Measurements from ENCODE around the gene MYO10. TPM values are rescaled to one million over a fixed set of nuclear protein-coding genes. Genes with fewer than 3 reads are reported as not detected.

The MYO10 gene
- total and polyA plus RNA-seq, 2 donors (not counting 3 experiments of a cell fraction or from before 2014, with no cell fraction given): 36.0 to 148 TPM

GRCh38 chr5:16806711-16807546 lies 129.2 kb downstream of the MYO10 start:
- CTCF ChIA-PET: interaction anchor here (0.7 to 1.2 kb wide), 4 partner anchors 16 to 383 kb away, joined by 3 to 4 read pairs (median 3); no protein-coding TSS in a partner anchor
- BruUV-seq (replicated peaks): no TSS peak
- H3K4me2 ChIP-seq (ENCODE audit: insufficient read depth, low read length): no peak overlapping the region

More at GRCh38 chr5:16806711-16807546, 129.2 kb downstream of the MYO10 start:
- intact Hi-C loops (cut with micrococcal nuclease) (no loop called here), dilution Hi-C loops (cut with MboI; ENCODE audit: extremely low pct_ligation_motif_present, low sequenced_read_pairs) (no loop called here)
- peaks cover 7% of the 10 kb centered on the region for H3K4me1 ChIP-seq (ENCODE audit: control insufficient read depth, extremely low read depth, insufficient read depth, low read length)
- no peak for TF ChIP-seq MYC (IDR thresholded peaks at IDR 0.05; ENCODE audit: low read depth, low read length)
- no peak for TF ChIP-seq GATA2 (IDR thresholded peaks at IDR 0.05; ENCODE audit: insufficient read depth, insufficient read length, low read depth, low read length)
- TF ChIP-seq EZH2 (IDR thresholded peaks at IDR 0.05; ENCODE audit: borderline replicate concordance, low read depth, low read length, severe bottlenecking): no peak
- no peak for TF ChIP-seq CTCF (IDR thresholded peaks at IDR 0.05; ENCODE audit: extremely low read depth in 1 of 2, insufficient read depth in 1 of 2, low read depth in 1 of 2, low read length in 2 of 2)
- TF ChIP-seq MAX (IDR thresholded peaks at IDR 0.05; ENCODE audit: insufficient read depth, insufficient read length): no peak
- TF ChIP-seq FOS (IDR thresholded peaks at IDR 0.05; ENCODE audit: borderline replicate concordance, insufficient read depth, low read length): no peak
- no peak overlapping the region for H3K9ac ChIP-seq (replicated peaks; ENCODE audit: extremely low read depth, insufficient read depth, low read length)
- H3K27me3 ChIP-seq (ENCODE audit: control insufficient read depth in 2 of 2, insufficient read depth in 2 of 2, low read length in 2 of 2): no peaks in the 10 kb centered on the region
- H3K9me1 ChIP-seq (replicated peaks; ENCODE audit: control insufficient read depth, extremely low read depth, insufficient read depth, low read length): no peaks in the 10 kb centered on the region
- POLR2A ChIA-PET: no interaction called here
- H3K4me3 ChIP-seq (replicated peaks in 1 of 3; ENCODE audit: insufficient read depth in 1 of 3, low read depth in 1 of 3, low read length in 3 of 3): no peak overlapping the region
- FAIRE-seq (peak; percentile 4), DNase-seq (ENCODE audit: low read depth, low spot score) (no peak)
- peaks cover 94% of the 10 kb centered on the region for H3K79me2 ChIP-seq (ENCODE audit: control insufficient read depth, insufficient read depth, low read length)
- H4K20me1 ChIP-seq (replicated peaks; ENCODE audit: control insufficient read depth, extremely low read depth, insufficient read depth, low read length): peaks cover 3% of the 10 kb centered on the region
- no peak overlapping the region for H3K27ac ChIP-seq (ENCODE audit: insufficient read depth, low read depth, low read length)
- H2AFZ ChIP-seq (ENCODE audit: low read depth, low read length): no peak overlapping the region
- peaks cover 0 to 3% of the 10 kb centered on the region in 2 experiments for H3K36me3 ChIP-seq (ENCODE audit: control insufficient read depth in 2 of 2, extremely low read depth in 1 of 2, insufficient read depth in 2 of 2, low read length in 2 of 2)
- no peaks in the 10 kb centered on the region for H3K9me3 ChIP-seq (replicated peaks; ENCODE audit: control insufficient read depth, insufficient read depth, low read length)
